Measurements from ENCODE around the gene PLA2G15.

The PLA2G15 gene

GRCh38 chr16:68227850-68228553, 17.2 kb upstream of the PLA2G15 start:
- Histone ChIP-seq H3K79me2 (ENCODE audit: insufficient read depth, low read length) (no peaks in the 10 kb centered on the region), H3K9ac (ENCODE audit: low read length) (no peak overlapping the region), H3K36me3 (ENCODE audit: low read length) (no peaks in the 10 kb centered on the region), H3K27me3 (ENCODE audit: low read length) (no peaks in the 10 kb centered on the region), H4K20me1 (ENCODE audit: low read depth, low read length) (no peaks in the 10 kb centered on the region), H3K27ac (ENCODE audit: low read depth, low read length) (no peak overlapping the region), H3K4me2 (ENCODE audit: low read depth, low read length, poor library complexity, severe bottlenecking) (no peak overlapping the region), H2AFZ (ENCODE audit: low read depth, low read length, severe bottlenecking) (no peak overlapping the region), H3K9me2 (replicated peaks; ENCODE audit: insufficient read depth, low read length) (no peaks in the 10 kb centered on the region), H3F3A (ENCODE audit: insufficient read depth) (peaks cover 8% of the 10 kb centered on the region; the same call in 1 of the 2 replicates), H3K9me3 (ENCODE audit: insufficient read depth, low read length) (no peaks in the 10 kb centered on the region), H3K4me3 (ENCODE audit: insufficient read depth, low read length, poor library complexity, severe bottlenecking) (no peak overlapping the region)
- TF ChIP-seq EZH2phosphoT487 (conservative IDR thresholded peaks at IDR 0.05; ENCODE audit: low read length) (no peak), CTCF (IDR thresholded peaks at IDR 0.05; ENCODE audit: insufficient read depth, low read length, poor library complexity, severe bottlenecking) (no peak)

- Histone ChIP-seq H3K27ac (ENCODE audit: low read depth, low read length) (no peak overlapping the region), H3K4me3 (ENCODE audit: insufficient read depth, low read length, poor library complexity, severe bottlenecking) (no peak overlapping the region), H3K9me2 (replicated peaks; ENCODE audit: insufficient read depth, low read length) (no peaks in the 10 kb centered on the region), H3K9ac (ENCODE audit: low read length) (no peak overlapping the region), H4K20me1 (ENCODE audit: low read depth, low read length) (no peaks in the 10 kb centered on the region), H2AFZ (ENCODE audit: low read depth, low read length, severe bottlenecking) (no peak overlapping the region), H3K27me3 (ENCODE audit: low read length) (no peaks in the 10 kb centered on the region), H3F3A (ENCODE audit: insufficient read depth) (peaks cover 8% of the 10 kb centered on the region), H3K4me2 (ENCODE audit: low read depth, low read length, poor library complexity, severe bottlenecking) (no peak overlapping the region), H3K79me2 (ENCODE audit: insufficient read depth, low read length) (no peaks in the 10 kb centered on the region), H3K9me3 (ENCODE audit: insufficient read depth, low read length) (no peaks in the 10 kb centered on the region), H3K36me3 (ENCODE audit: low read length) (no peaks in the 10 kb centered on the region)
- TF ChIP-seq CTCF (IDR thresholded peaks at IDR 0.05; ENCODE audit: insufficient read depth, low read length, poor library complexity, severe bottlenecking) (no peak), EZH2phosphoT487 (conservative IDR thresholded peaks at IDR 0.05; ENCODE audit: low read length) (no peak)
Measured at GRCh38 chr16:68228652-68229051, 16.5 kb upstream of the PLA2G15 start.

- H3K36me3 ChIP-seq (ENCODE audit: low read length) = no peaks in the 10 kb centered on the region
- H3K9ac ChIP-seq (ENCODE audit: low read length) = no peak overlapping the region
- peaks cover 8% of the 10 kb centered on the region for H3F3A ChIP-seq (ENCODE audit: insufficient read depth)
- H3K27me3 ChIP-seq (ENCODE audit: low read length) = no peaks in the 10 kb centered on the region
- H3K4me2 ChIP-seq (ENCODE audit: low read depth, low read length, poor library complexity, severe bottlenecking) = no peak overlapping the region
- no peaks in the 10 kb centered on the region for H3K79me2 ChIP-seq (ENCODE audit: insufficient read depth, low read length)
- no peaks in the 10 kb centered on the region for H4K20me1 ChIP-seq (ENCODE audit: low read depth, low read length)
- no peaks in the 10 kb centered on the region for H3K9me3 ChIP-seq (ENCODE audit: insufficient read depth, low read length)
- H3K27ac ChIP-seq (ENCODE audit: low read depth, low read length) = no peak overlapping the region
- H3K9me2 ChIP-seq (replicated peaks; ENCODE audit: insufficient read depth, low read length) = no peaks in the 10 kb centered on the region
- peak; percentile 76 for TF ChIP-seq CTCF (IDR thresholded peaks at IDR 0.05; ENCODE audit: insufficient read depth, low read length, poor library complexity, severe bottlenecking)
- no peak for TF ChIP-seq EZH2phosphoT487 (conservative IDR thresholded peaks at IDR 0.05; ENCODE audit: low read length)
- H3K4me3 ChIP-seq (ENCODE audit: insufficient read depth, low read length, poor library complexity, severe bottlenecking) = no peak overlapping the region
- H2AFZ ChIP-seq (ENCODE audit: low read depth, low read length, severe bottlenecking) = no peak overlapping the region
Measured at GRCh38 chr16:68229431-68230175, 15.6 kb upstream of the PLA2G15 start.
